ENCODE data around the gene RAD51B.

DNA sequence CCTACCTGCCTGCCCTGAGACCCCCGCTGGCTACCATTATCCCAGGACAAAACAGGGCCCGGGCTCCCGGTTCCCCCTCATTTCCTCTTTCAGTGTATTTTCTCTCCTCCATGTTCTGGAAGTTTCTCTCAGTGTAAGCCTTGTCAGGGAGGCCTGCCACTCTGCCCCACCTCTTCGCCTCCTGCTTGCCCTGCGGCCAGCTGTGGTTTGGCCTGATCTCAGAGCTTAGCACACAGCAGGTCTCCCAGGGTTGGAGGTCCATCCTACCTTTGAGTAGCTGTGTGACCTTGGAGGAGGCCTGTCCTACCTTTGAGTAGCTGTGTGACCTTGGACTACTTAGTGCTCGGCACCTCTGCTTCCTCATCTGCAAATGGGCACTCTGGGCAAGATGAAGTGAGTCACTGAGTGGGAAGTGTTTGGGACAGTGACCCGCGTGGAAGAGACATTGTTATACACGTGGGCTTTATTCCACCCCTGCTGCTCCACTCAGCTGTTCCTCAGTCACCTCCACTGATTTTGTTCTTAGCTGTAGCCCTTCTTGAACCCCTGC lies 760.6 kb downstream of the RAD51B start:
- TF ChIP-seq POLR2A (IDR thresholded peaks at IDR 0.05) = no peak
- TF ChIP-seq, protein P1, sequence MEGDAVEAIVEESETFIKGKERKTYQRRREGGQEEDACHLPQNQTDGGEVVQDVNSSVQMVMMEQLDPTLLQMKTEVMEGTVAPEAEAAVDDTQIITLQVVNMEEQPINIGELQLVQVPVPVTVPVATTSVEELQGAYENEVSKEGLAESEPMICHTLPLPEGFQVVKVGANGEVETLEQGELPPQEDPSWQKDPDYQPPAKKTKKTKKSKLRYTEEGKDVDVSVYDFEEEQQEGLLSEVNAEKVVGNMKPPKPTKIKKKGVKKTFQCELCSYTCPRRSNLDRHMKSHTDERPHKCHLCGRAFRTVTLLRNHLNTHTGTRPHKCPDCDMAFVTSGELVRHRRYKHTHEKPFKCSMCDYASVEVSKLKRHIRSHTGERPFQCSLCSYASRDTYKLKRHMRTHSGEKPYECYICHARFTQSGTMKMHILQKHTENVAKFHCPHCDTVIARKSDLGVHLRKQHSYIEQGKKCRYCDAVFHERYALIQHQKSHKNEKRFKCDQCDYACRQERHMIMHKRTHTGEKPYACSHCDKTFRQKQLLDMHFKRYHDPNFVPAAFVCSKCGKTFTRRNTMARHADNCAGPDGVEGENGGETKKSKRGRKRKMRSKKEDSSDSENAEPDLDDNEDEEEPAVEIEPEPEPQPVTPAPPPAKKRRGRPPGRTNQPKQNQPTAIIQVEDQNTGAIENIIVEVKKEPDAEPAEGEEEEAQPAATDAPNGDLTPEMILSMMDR (IDR thresholded peaks at IDR 0.05) = no peak
